Measurements from ENCODE around the gene CIAO1. TPM values are rescaled to one million over a fixed set of nuclear protein-coding genes. Genes with fewer than 3 reads are reported as not detected.

CIAO1 gene
- total RNA-seq, 1 experiment from 2014 or later = 85.3 TPM

DNA sequence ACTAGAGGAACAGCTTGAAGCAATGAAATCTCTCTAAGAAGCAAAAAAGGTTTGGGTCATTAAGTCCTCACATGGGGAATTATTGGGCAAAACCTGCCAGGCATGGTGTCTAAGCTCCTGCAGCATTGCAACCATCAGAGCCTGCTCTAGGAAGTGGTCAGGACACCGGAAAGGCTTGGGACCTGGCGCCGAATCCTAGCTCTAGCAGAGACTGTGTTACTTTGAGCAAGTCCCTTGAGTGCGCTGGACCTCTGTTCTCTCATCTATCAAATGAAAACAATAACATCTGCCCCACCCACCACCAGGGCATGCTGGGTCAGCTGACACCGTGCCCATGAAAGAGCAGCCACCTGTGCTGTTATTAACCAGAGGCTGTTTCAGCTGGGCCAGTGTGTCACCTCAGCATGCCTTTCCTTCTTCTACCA lies 6.5 kb upstream of the CIAO1 start:
- no peak overlapping the region for H3K4me3 ChIP-seq
- H3K27me3 ChIP-seq (ENCODE audit: insufficient read depth, low read depth) = no peaks in the 10 kb centered on the region
- TF ChIP-seq EZH2 (IDR thresholded peaks at IDR 0.05; ENCODE audit: low read depth) = no peak
- TF ChIP-seq, protein P1, sequence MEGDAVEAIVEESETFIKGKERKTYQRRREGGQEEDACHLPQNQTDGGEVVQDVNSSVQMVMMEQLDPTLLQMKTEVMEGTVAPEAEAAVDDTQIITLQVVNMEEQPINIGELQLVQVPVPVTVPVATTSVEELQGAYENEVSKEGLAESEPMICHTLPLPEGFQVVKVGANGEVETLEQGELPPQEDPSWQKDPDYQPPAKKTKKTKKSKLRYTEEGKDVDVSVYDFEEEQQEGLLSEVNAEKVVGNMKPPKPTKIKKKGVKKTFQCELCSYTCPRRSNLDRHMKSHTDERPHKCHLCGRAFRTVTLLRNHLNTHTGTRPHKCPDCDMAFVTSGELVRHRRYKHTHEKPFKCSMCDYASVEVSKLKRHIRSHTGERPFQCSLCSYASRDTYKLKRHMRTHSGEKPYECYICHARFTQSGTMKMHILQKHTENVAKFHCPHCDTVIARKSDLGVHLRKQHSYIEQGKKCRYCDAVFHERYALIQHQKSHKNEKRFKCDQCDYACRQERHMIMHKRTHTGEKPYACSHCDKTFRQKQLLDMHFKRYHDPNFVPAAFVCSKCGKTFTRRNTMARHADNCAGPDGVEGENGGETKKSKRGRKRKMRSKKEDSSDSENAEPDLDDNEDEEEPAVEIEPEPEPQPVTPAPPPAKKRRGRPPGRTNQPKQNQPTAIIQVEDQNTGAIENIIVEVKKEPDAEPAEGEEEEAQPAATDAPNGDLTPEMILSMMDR (conservative IDR thresholded peaks at IDR 0.05) = no peak
- H3K36me3 ChIP-seq (ENCODE audit: low read depth) = peaks cover 30% of the 10 kb centered on the region
- no peak for DNase-seq
- no peak overlapping the region for H2AFZ ChIP-seq
- H3K4me2 ChIP-seq = peak overlapping the region; percentile 64
- no TSS peak for BruUV-seq (replicated peaks)
- peaks cover 40% of the 10 kb centered on the region for H3F3A ChIP-seq (ENCODE audit: insufficient read depth, low read depth)
- H3K27ac ChIP-seq = peak overlapping the region; percentile 70
- no peaks in the 10 kb centered on the region for H3K9me2 ChIP-seq (ENCODE audit: insufficient read depth)
- intact Hi-C loops (cut with micrococcal nuclease; ENCODE audit: unreplicated experiment) = no loop called here
- H3K4me1 ChIP-seq (replicated peaks; ENCODE audit: insufficient read depth) = peaks cover 50% of the 10 kb centered on the region
- POLR2A ChIA-PET (ENCODE audit: unreplicated experiment) = interaction anchor here (0.6 kb wide), 1 partner anchor 9 kb away, joined by 3 read pairs; no protein-coding TSS in a partner anchor
- H3K79me2 ChIP-seq (ENCODE audit: low read depth) = peaks cover 70% of the 10 kb centered on the region
- H3K9me3 ChIP-seq (ENCODE audit: insufficient read depth, low read depth) = no peaks in the 10 kb centered on the region
- CTCF ChIA-PET = no interaction called here
- H4K20me1 ChIP-seq (ENCODE audit: insufficient read depth) = peaks cover 64% of the 10 kb centered on the region

DNA sequence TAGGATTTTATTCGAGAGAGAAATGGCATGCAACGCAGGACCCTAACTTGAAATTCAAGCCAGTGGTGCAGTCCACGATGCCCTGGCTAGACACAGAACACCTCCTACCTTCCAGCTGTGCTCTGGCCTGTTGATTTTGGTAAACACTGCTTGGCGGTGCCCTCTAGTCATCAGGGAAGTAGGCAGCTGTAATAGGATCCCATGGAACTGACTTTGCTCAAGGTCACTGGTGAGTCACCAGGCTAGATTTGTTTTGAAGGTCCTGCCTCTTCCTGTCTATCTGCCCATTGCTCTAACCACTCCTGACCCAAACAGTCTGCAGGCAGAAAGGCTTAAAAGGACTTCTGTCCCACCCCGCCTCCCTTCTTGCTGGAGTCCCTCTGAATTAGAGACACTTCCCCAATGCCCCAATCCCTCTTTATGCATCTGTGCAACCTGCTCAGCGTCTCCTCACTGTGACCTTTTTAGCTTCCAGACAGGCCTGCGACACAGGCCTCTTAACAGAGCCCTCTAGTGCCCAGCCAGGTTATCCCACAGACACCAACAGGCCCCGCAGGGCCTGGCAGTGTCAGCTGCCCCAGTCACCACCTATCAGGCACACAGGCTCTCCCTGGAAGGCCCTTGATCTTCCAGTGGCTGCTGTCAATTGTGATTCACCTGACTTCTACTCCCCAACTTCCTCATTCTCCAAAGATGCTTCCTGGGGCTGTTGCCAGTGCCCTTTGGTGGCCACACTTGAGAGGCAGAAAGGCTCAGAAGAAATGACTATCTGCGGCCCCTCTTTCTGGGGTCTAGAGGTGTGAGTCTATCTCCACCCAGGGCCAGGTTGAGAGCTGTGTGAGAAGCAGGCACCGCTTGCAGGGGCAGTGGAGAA lies 5.4 kb upstream of the CIAO1 start:
- H3F3A ChIP-seq (ENCODE audit: insufficient read depth, low read depth) = peaks cover 40% of the 10 kb centered on the region
- ChIA-PET CTCF (interaction anchor here (0.5 to 1.0 kb wide), 2 partner anchors 50 to 55 kb away, joined by 3 to 4 read pairs; no protein-coding TSS in a partner anchor), POLR2A (ENCODE audit: unreplicated experiment) (interaction anchor here (0.6 to 0.8 kb wide), 2 partner anchors 60 to 555 kb away, joined by 3 to 4 read pairs; no protein-coding TSS in a partner anchor)
- no peaks in the 10 kb centered on the region for H3K27me3 ChIP-seq (ENCODE audit: insufficient read depth, low read depth)
- no peak overlapping the region for H2AFZ ChIP-seq
- H3K36me3 ChIP-seq (ENCODE audit: low read depth) = peaks cover 23% of the 10 kb centered on the region
- peak overlapping the region; percentile 70 for H3K27ac ChIP-seq
- peaks cover 56% of the 10 kb centered on the region for H3K4me1 ChIP-seq (replicated peaks; ENCODE audit: insufficient read depth)
- TF ChIP-seq EZH2 (IDR thresholded peaks at IDR 0.05; ENCODE audit: low read depth) = no peak
- TF ChIP-seq, protein P1 (conservative IDR thresholded peaks at IDR 0.05) = peak; percentile 68; the same call in 1 of the 2 replicates
- H3K9me3 ChIP-seq (ENCODE audit: insufficient read depth, low read depth) = no peaks in the 10 kb centered on the region
- peak; percentile 87 to 97 for DNase-seq
- H3K4me2 ChIP-seq = peak overlapping the region; percentile 64
- no peaks in the 10 kb centered on the region for H3K9me2 ChIP-seq (ENCODE audit: insufficient read depth)
- peak overlapping the region; percentile 24; the same call in 1 of the 2 replicates for H3K4me3 ChIP-seq
- H3K79me2 ChIP-seq (ENCODE audit: low read depth) = peaks cover 82% of the 10 kb centered on the region
- no TSS peak for BruUV-seq (replicated peaks)
- intact Hi-C loops (cut with micrococcal nuclease; ENCODE audit: unreplicated experiment) = loop anchor here (1.0 to 2.0 kb wide), 2 partner anchors 51 to 122 kb away; partner anchors contain the start of gene ASTL
- H4K20me1 ChIP-seq (ENCODE audit: insufficient read depth) = peaks cover 63% of the 10 kb centered on the region

DNA sequence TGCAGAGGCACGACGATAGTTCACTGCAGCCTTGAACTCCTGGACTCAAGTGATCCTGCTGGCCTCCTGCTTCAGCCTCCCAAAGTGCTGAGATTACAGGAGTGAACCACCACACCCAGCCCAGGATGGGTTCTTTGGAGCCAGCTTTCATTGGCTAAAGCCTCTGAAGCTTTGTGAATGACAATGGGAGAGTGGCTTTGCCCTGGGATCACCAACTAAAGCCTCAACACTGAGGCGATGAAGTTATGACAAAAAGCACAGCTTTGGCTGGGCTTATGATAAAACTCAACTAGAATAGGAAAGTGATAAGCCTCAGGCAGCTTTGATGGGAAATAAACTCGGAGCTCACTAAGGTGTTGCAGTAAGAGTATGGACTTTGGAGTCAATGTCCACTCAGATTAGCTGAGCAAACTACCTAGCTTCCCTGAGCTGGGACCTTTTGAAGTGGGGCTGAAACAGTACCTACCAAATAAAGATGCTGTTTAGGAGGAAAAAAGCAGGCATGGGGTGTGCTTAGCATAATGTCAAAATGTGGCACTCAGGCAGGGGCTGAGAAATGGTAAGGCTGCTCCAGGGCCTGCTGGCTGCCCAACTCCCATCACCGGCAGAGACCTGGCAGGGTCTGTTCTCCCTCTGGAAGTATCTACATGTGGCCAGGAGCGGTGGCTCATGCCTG lies 4.6 kb upstream of the CIAO1 start:
- Histone ChIP-seq H3K27ac (peak overlapping the region; percentile 70), H4K20me1 (ENCODE audit: insufficient read depth) (peaks cover 63% of the 10 kb centered on the region), H3K4me1 (replicated peaks; ENCODE audit: insufficient read depth) (peaks cover 56% of the 10 kb centered on the region), H3K9me3 (ENCODE audit: insufficient read depth, low read depth) (no peaks in the 10 kb centered on the region), H3K4me2 (peak overlapping the region; percentile 64), H3K79me2 (ENCODE audit: low read depth) (peaks cover 86% of the 10 kb centered on the region), H3K4me3 (no peak overlapping the region; the same call in 1 of the 2 replicates), H3F3A (ENCODE audit: insufficient read depth, low read depth) (peaks cover 42% of the 10 kb centered on the region), H2AFZ (no peak overlapping the region), H3K27me3 (ENCODE audit: insufficient read depth, low read depth) (no peaks in the 10 kb centered on the region), H3K9me2 (ENCODE audit: insufficient read depth) (no peaks in the 10 kb centered on the region), H3K36me3 (ENCODE audit: low read depth) (peaks cover 22% of the 10 kb centered on the region)
- POLR2A ChIA-PET (ENCODE audit: unreplicated experiment) = interaction anchor here (0.6 kb wide), 1 partner anchor 61 kb away, joined by 3 read pairs; no protein-coding TSS in a partner anchor
- CTCF ChIA-PET = interaction anchor here (0.5 to 1.0 kb wide), 2 partner anchors 51 to 56 kb away, joined by 3 to 4 read pairs; no protein-coding TSS in a partner anchor
- TF ChIP-seq EZH2 (IDR thresholded peaks at IDR 0.05; ENCODE audit: low read depth) = no peak
- no peak for DNase-seq
- intact Hi-C loops (cut with micrococcal nuclease; ENCODE audit: unreplicated experiment) = loop anchor here (2.0 kb wide), 1 partner anchor 123 kb away; the partner anchor contains the start of gene ASTL
- BruUV-seq (replicated peaks) = no TSS peak

All from PC-9 (cell line).